Hematopoietic multipotent progenitor cell treated with erythropoietin and hydrocortisone succinate and interleukin-3 and kit ligand, for 4 days (in vitro differentiated cells): ENCODE measurements around the gene EPHB3.

Source experiments
- DNase-seq: peaks from one replicate; pipeline ENCODE4 v3.0.0-alpha.2; 2015

Gene EPHB3

DNA sequence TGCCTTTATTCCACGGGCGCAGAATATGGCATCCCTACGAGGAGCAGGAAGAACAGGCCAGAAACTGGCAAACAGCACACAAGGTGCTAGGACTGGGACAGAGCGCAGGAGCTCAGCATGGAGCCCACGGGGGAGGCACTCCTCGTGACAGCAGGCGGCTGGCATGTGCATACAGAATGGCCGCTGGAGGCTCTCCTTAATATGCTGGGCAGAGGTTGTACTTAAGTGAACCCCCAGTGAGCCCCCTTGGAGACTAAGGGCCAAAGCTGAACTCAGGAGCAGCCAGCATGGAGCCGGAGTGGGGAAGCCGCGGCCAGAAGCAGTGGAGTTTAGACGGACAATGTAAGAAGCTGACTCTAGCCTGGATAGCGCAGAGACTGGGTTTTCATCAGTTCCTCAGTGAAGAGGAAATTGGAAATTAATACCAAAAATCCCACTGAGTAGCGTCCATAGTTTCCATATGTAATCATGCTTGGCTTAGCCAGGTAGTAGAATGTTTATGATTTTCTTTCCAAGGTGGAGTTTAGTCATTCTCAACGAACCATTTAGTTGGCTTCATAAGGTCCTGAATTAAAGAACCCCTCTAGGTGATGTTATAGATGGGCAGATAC, 69.4 kb downstream of the EPHB3 start:
- no peak for DNase-seq

DNA sequence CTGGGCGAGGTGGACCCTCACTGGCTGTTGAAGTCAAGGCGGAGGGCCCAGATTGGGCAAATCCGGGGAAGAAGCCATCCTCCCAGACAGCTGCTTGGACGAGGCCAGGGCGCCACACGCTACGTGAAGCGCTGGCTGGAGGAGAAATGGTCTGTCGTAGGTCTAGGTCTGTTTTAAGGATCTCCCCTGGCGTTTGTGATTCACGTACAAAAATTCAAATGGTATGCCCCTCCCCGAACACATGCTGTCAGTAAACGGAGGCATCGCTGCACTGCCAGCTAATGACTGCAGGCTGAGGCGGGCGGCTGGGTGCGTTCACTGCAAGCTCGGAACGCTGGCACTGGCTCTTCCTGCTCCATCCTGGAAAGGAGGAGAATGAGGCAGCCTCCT, 69.9 kb downstream of the EPHB3 start:
- no peak for DNase-seq
